Astrocyte (in vitro differentiated cells and primary cell): ENCODE results near the gene PRKCE. TPM values are rescaled to one million over a fixed set of nuclear protein-coding genes. Genes with fewer than 3 reads are reported as not detected.

Source experiments
- DNase-seq: peaks from one replicate; pipeline ENCODE4 v3.0.0-alpha.2; 2010; ENCODE audit warnings: low read depth
- FAIRE-seq: peaks from 2 replicates; lab custom pipeline; 2011; peaks lifted over from hg19 to GRCh38; lab: Jason Lieb, UNC
- H2AFZ ChIP-seq: 2 replicates; pipeline ENCODE4 v1.6.0; 2012; ENCODE audit warnings: low read depth, low read length, inconsistent platforms
- H3K27ac ChIP-seq: 2 replicates; pipeline ENCODE4 v1.5.1; 2011; ENCODE audit warnings: low read depth, low read length, inconsistent platforms
- H3K27me3 ChIP-seq: 2 replicates; pipeline ENCODE4 v1.6.0; 2011; ENCODE audit warnings: low read length, inconsistent platforms; ENCODE audit not compliant: insufficient read depth
- H3K36me3 ChIP-seq: 2 replicates; pipeline ENCODE4 v1.5.1; 2011; ENCODE audit warnings: low read length, inconsistent platforms; ENCODE audit not compliant: insufficient read depth
- H3K4me1 ChIP-seq: 2 replicates; pipeline ENCODE4 v1.5.1; 2011; ENCODE audit warnings: low read length, inconsistent platforms; ENCODE audit not compliant: insufficient read depth
- H3K4me2 ChIP-seq: 2 replicates; pipeline ENCODE4 v1.6.0; 2012; ENCODE audit warnings: low read length, inconsistent platforms
- H3K4me3 ChIP-seq: 2 replicates; pipeline ENCODE4 v1.5.1; 2011; ENCODE audit warnings: low read depth, mild to moderate bottlenecking, low read length, inconsistent platforms; ENCODE audit not compliant: insufficient read depth
- H3K79me2 ChIP-seq: 2 replicates; pipeline ENCODE4 v1.6.0; 2012; ENCODE audit warnings: mild to moderate bottlenecking, low read length, inconsistent platforms; ENCODE audit not compliant: insufficient read depth
- H3K9ac ChIP-seq: 2 replicates; pipeline ENCODE4 v1.6.0; 2012; ENCODE audit warnings: mild to moderate bottlenecking, low read length, inconsistent platforms
- H3K9me3 ChIP-seq: 2 replicates; pipeline ENCODE4 v1.5.1; 2012; ENCODE audit warnings: low read depth, mild to moderate bottlenecking, low read length, inconsistent platforms; ENCODE audit not compliant: insufficient read depth
- H4K20me1 ChIP-seq: 2 replicates; pipeline ENCODE4 v1.6.0; 2012; ENCODE audit warnings: low read length, inconsistent platforms; ENCODE audit not compliant: insufficient read depth
- H3K27ac Mint-ChIP-seq: one replicate; pipeline ENCODE4 v1.8.0; 2021; ENCODE audit warnings: mild to moderate bottlenecking, mixed read lengths; ENCODE audit not compliant: unreplicated experiment
- H3K27me3 Mint-ChIP-seq: one replicate; pipeline ENCODE4 v1.8.0; 2021; ENCODE audit warnings: low read depth, mixed read lengths; ENCODE audit not compliant: unreplicated experiment
- H3K36me3 Mint-ChIP-seq: one replicate; pipeline ENCODE4 v1.8.0; 2021; ENCODE audit warnings: low read depth, mixed read lengths; ENCODE audit not compliant: unreplicated experiment
- H3K4me1 Mint-ChIP-seq: one replicate; pipeline ENCODE4 v1.8.0; 2021; ENCODE audit warnings: low read depth, mixed read lengths; ENCODE audit not compliant: unreplicated experiment
- H3K4me3 Mint-ChIP-seq: one replicate; pipeline ENCODE4 v1.8.0; 2021; ENCODE audit warnings: mild to moderate bottlenecking, moderate library complexity, mixed read lengths; ENCODE audit not compliant: unreplicated experiment
- H3K9me3 Mint-ChIP-seq: one replicate; pipeline ENCODE4 v1.8.0; 2021; ENCODE audit warnings: mild to moderate bottlenecking, mixed read lengths; ENCODE audit not compliant: unreplicated experiment
- CTCF ChIP-seq: IDR thresholded peaks from 2 replicates; pipeline ENCODE4 v1.5.1; 2011; ENCODE audit warnings: low read depth, mild to moderate bottlenecking, inconsistent platforms, low read length, moderate library complexity; ENCODE audit not compliant: insufficient read depth
- EZH2 ChIP-seq: IDR thresholded peaks from 2 replicates; pipeline ENCODE4 v1.6.1; 2012; ENCODE audit warnings: mild to moderate bottlenecking, low read length, inconsistent platforms; ENCODE audit not compliant: insufficient read depth
- total RNA-seq: library from RNA; stranded (reverse); gene quantifications from 2 replicates; pipeline ENCODE4 v1.2.1, GENCODE V29; 2021

Gene PRKCE
- total RNA-seq, 1 donor from 2014 or later, result 12.8 TPM

- no peak overlapping the region for H3K9ac ChIP-seq
- FAIRE-seq (no peak), DNase-seq (no peak)
- no peaks in the 10 kb centered on the region for H3K79me2 ChIP-seq
- no peaks in the 10 kb centered on the region for H3K36me3 ChIP-seq
- no peaks in the 10 kb centered on the region for H3K27me3 ChIP-seq
- H3K4me2 ChIP-seq, result no peak overlapping the region
- H3K27me3 Mint-ChIP-seq, result no peaks in the 10 kb centered on the region
- no peak overlapping the region for H3K27ac Mint-ChIP-seq
- H4K20me1 ChIP-seq, result no peaks in the 10 kb centered on the region
- H2AFZ ChIP-seq, result no peak overlapping the region
- no peak overlapping the region for H3K4me3 ChIP-seq
- no peak overlapping the region for H3K4me3 Mint-ChIP-seq
- peaks cover 18% of the 10 kb centered on the region for H3K9me3 Mint-ChIP-seq
- peaks cover 31% of the 10 kb centered on the region for H3K36me3 Mint-ChIP-seq
- no peaks in the 10 kb centered on the region for H3K4me1 Mint-ChIP-seq
- no peaks in the 10 kb centered on the region for H3K9me3 ChIP-seq
- H3K27ac ChIP-seq, result no peak overlapping the region
- TF ChIP-seq EZH2 (no peak), CTCF (no peak)
- H3K4me1 ChIP-seq, result no peaks in the 10 kb centered on the region
Measured at GRCh38 chr2:46091004-46091403, 439.5 kb downstream of the PRKCE start.

- no peaks in the 10 kb centered on the region for H3K27me3 ChIP-seq
- no peaks in the 10 kb centered on the region for H3K9me3 ChIP-seq
- no peaks in the 10 kb centered on the region for H3K36me3 ChIP-seq
- Mint-ChIP-seq H3K4me3 (no peak overlapping the region), H3K9me3 (peaks cover 15% of the 10 kb centered on the region), H3K27ac (no peak overlapping the region), H3K36me3 (peaks cover 31% of the 10 kb centered on the region), H3K4me1 (peaks cover 4% of the 10 kb centered on the region), H3K27me3 (no peaks in the 10 kb centered on the region)
- FAIRE-seq (no peak), DNase-seq (no peak)
- no peaks in the 10 kb centered on the region for H4K20me1 ChIP-seq
- no peaks in the 10 kb centered on the region for H3K79me2 ChIP-seq
- H3K4me1 ChIP-seq, result no peaks in the 10 kb centered on the region
- no peak overlapping the region for H3K4me3 ChIP-seq
- no peak overlapping the region for H2AFZ ChIP-seq
- no peak overlapping the region for H3K9ac ChIP-seq
- H3K4me2 ChIP-seq, result no peak overlapping the region
- no peak overlapping the region for H3K27ac ChIP-seq
- TF ChIP-seq CTCF, result no peak
Measured at GRCh38 chr2:46091961-46092667, 440.6 kb downstream of the PRKCE start.

- no peak overlapping the region for H3K9ac ChIP-seq
- peaks cover 9% of the 10 kb centered on the region for H3K36me3 Mint-ChIP-seq
- FAIRE-seq (no peak), DNase-seq (no peak)
- no peaks in the 10 kb centered on the region for H3K27me3 Mint-ChIP-seq
- H3K9me3 ChIP-seq, result no peaks in the 10 kb centered on the region
- peaks cover 12% of the 10 kb centered on the region for H3K9me3 Mint-ChIP-seq
- H3K79me2 ChIP-seq, result no peaks in the 10 kb centered on the region
- H3K27ac ChIP-seq, result no peak overlapping the region
- no peak overlapping the region for H3K4me3 ChIP-seq
- H3K4me2 ChIP-seq, result no peak overlapping the region
- H3K4me1 ChIP-seq, result peaks cover 20% of the 10 kb centered on the region
- peaks cover 24% of the 10 kb centered on the region for H3K4me1 Mint-ChIP-seq
- no peak overlapping the region for H2AFZ ChIP-seq
- H3K4me3 Mint-ChIP-seq, result no peak overlapping the region
- no peaks in the 10 kb centered on the region for H3K27me3 ChIP-seq
- no peaks in the 10 kb centered on the region for H4K20me1 ChIP-seq
- no peak for TF ChIP-seq CTCF
- no peak for TF ChIP-seq EZH2
- no peak overlapping the region for H3K27ac Mint-ChIP-seq
- H3K36me3 ChIP-seq, result no peaks in the 10 kb centered on the region
Measured at GRCh38 chr2:46094689-46095088, 443.2 kb downstream of the PRKCE start.
